Chondrocyte (in vitro differentiated cells): Measurements from ENCODE around the gene NT5DC3. TPM values are rescaled to one million over a fixed set of nuclear protein-coding genes. Genes with fewer than 3 reads are reported as not detected.

Experiments
- DNase-seq: peaks from one replicate; pipeline ENCODE4 v3.0.0; 2021; ENCODE audit warnings: mixed read lengths, low spot score
- H3K27ac Mint-ChIP-seq: one replicate; pipeline ENCODE4 v1.8.0; 2021; ENCODE audit warnings: mild to moderate bottlenecking, moderate library complexity, mixed read lengths; ENCODE audit not compliant: unreplicated experiment
- H3K27me3 Mint-ChIP-seq: 2 replicates; pipeline ENCODE4 v1.8.0; 2021; ENCODE audit warnings: low read depth, mixed read lengths
- H3K36me3 Mint-ChIP-seq: 2 replicates; pipeline ENCODE4 v1.8.0; 2021; ENCODE audit warnings: low read depth, mixed read lengths
- H3K4me1 Mint-ChIP-seq: 2 replicates; pipeline ENCODE4 v1.8.0; 2021; ENCODE audit warnings: low read depth, mild to moderate bottlenecking, mixed read lengths
- H3K4me3 Mint-ChIP-seq: one replicate; pipeline ENCODE4 v1.8.0; 2021; ENCODE audit warnings: mild to moderate bottlenecking, moderate library complexity, mixed read lengths; ENCODE audit not compliant: unreplicated experiment
- H3K9me3 Mint-ChIP-seq: 2 replicates; pipeline ENCODE4 v1.8.0; 2021; ENCODE audit warnings: low read depth, mixed read lengths
- total RNA-seq: library from RNA; stranded (reverse); gene quantifications from 3 replicates; pipeline ENCODE4 v1.2.1, GENCODE V29; 2021
- TF ChIP-seq, protein P1 (sequence below): fragments of 200-600 bp; sonication (generic); IDR thresholded peaks from 2 replicates; pipeline ENCODE4 v1.5.0; 2021; ENCODE audit warnings: antibody characterized with exemption, mild to moderate bottlenecking, moderate library complexity

The NT5DC3 gene
- total RNA-seq, 1 donor from 2014 or later: 26.2 TPM

GRCh38 chr12:103882861-103883596 lies 42.0 kb upstream of the NT5DC3 start:
- no peaks in the 10 kb centered on the region for H3K36me3 Mint-ChIP-seq
- TF ChIP-seq, protein P1, sequence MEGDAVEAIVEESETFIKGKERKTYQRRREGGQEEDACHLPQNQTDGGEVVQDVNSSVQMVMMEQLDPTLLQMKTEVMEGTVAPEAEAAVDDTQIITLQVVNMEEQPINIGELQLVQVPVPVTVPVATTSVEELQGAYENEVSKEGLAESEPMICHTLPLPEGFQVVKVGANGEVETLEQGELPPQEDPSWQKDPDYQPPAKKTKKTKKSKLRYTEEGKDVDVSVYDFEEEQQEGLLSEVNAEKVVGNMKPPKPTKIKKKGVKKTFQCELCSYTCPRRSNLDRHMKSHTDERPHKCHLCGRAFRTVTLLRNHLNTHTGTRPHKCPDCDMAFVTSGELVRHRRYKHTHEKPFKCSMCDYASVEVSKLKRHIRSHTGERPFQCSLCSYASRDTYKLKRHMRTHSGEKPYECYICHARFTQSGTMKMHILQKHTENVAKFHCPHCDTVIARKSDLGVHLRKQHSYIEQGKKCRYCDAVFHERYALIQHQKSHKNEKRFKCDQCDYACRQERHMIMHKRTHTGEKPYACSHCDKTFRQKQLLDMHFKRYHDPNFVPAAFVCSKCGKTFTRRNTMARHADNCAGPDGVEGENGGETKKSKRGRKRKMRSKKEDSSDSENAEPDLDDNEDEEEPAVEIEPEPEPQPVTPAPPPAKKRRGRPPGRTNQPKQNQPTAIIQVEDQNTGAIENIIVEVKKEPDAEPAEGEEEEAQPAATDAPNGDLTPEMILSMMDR: no peak

GRCh38 chr12:103881261-103881660 lies 40.2 kb upstream of the NT5DC3 start:
- Mint-ChIP-seq H3K4me1 (peaks cover 8% of the 10 kb centered on the region), H3K36me3 (no peaks in the 10 kb centered on the region), H3K4me3 (no peak overlapping the region), H3K9me3 (no peaks in the 10 kb centered on the region), H3K27ac (no peak overlapping the region), H3K27me3 (no peaks in the 10 kb centered on the region)
- TF ChIP-seq, protein P1: no peak
- no peak for DNase-seq

More at GRCh38 chr12:103882861-103883596, 42.0 kb upstream of the NT5DC3 start:
- DNase-seq: no peak
- Mint-ChIP-seq H3K4me3 (no peak overlapping the region), H3K27ac (peak overlapping the region; percentile 28), H3K9me3 (no peaks in the 10 kb centered on the region), H3K4me1 (peaks cover 8% of the 10 kb centered on the region), H3K27me3 (no peaks in the 10 kb centered on the region)

DNA sequence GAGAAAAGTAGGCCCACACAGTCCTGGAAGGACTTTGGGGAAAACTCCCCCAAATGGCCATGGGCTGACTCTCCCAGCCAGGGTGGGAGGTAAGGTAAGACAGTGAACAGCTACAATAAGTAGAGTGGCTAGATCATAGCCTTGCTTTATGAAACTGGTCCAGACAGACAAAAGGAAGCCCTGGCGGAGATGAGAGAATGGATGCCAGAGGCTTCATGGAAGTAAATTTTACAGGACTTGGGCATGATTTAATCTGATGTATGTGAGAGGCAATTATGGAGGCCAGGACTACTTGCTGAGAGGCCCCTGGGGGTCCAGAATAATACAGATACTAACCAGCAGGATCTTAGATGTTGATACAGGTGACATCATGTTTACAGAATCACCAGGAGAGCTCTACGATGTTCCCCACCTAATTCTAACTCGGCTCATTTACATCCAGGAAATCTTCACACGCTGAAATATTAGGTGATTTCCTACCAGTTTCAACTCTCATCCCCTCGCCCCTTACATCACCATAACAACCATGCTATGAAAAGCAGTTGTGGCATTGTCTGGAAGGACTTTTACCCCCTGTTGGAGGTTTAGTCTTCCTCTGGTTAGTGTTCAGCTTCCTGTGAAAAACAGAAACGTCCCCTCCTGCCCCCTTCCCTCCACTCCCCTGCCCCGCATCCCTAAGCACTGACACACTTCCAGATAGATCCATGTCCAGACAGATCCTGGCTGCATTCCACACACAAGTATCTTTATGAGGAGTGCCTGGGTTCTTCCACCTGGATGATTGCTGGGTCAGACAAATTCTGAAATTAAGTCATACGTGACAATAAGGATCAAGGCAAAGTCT lies 39.5 kb upstream of the NT5DC3 start:
- no peaks in the 10 kb centered on the region for H3K9me3 Mint-ChIP-seq
- no peaks in the 10 kb centered on the region for H3K36me3 Mint-ChIP-seq
- H3K27me3 Mint-ChIP-seq: no peaks in the 10 kb centered on the region
- TF ChIP-seq, protein P1: no peak
- H3K27ac Mint-ChIP-seq: no peak overlapping the region
- H3K4me3 Mint-ChIP-seq: no peak overlapping the region
- DNase-seq: no peak
- peaks cover 8% of the 10 kb centered on the region for H3K4me1 Mint-ChIP-seq

DNA sequence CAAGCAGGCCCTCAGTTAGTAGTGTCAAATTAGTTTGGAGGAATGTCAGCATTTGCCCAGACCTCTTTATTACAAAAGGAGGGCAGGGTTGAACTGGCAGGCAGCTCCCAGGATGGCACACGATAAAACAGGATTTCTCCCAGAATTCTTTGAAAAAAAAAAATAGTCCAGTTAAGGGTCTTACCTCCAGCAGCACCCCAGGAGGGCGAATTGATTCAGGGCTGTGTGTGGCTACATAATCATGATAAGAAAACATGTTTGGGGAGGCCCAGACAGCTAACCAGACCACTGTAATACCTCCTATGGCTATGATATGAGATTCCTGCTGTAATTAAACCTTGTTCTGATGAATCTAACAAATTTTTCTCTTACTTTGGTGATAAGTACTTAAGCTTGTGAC lies 38.8 kb upstream of the NT5DC3 start:
- DNase-seq: no peak
- TF ChIP-seq, protein P1: no peak
- Mint-ChIP-seq H3K36me3 (no peaks in the 10 kb centered on the region), H3K4me1 (peaks cover 8% of the 10 kb centered on the region), H3K27ac (no peak overlapping the region), H3K27me3 (no peaks in the 10 kb centered on the region), H3K4me3 (no peak overlapping the region), H3K9me3 (no peaks in the 10 kb centered on the region)

DNA sequence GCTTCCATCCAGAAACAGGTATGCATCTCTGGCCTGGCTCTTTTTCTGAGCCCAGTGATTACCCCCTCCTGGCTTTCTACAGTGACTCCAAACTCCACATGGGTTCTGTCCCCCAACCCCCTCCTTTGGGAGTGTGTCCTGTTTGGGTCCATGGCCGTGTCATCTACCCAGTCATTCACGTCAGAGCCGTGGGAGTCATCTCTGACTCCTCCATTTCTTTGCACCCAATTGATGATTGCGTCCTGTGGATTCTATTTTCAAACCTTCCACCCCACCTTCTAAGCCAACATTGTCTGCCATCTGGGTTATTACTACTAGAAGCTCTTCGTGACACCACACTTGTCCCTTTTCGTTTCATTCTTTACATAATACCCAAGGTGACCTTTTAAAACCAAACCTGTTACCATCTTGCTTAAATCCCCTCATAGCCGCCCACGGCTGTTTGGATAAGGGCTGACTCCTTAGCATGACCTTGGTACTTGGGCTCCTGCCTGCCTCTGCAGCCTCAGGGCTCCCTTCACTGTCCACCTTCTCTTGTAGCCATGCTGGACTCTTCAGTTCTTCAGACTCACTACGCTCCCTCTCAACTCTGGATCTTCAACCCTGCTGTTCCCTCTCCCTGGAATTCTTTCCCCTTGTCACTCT lies 38.1 kb upstream of the NT5DC3 start:
- no peak overlapping the region for H3K27ac Mint-ChIP-seq
- H3K9me3 Mint-ChIP-seq: no peaks in the 10 kb centered on the region
- DNase-seq: no peak
- no peaks in the 10 kb centered on the region for H3K36me3 Mint-ChIP-seq
- H3K27me3 Mint-ChIP-seq: no peaks in the 10 kb centered on the region
- TF ChIP-seq, protein P1: no peak
- no peak overlapping the region for H3K4me3 Mint-ChIP-seq
- peaks cover 5% of the 10 kb centered on the region for H3K4me1 Mint-ChIP-seq
